Gastrocnemius medialis (tissue), 4 donors: ENCODE results near the gene TMEM132D. TPM values are rescaled to one million over a fixed set of nuclear protein-coding genes. Genes with fewer than 3 reads are reported as not detected.

ENCODE experiments used
- ATAC-seq, 2 donors: fragments of 150-250 bp; one replicate each; pipeline ENCODE4 v1.9.1; 2016
- DNase-seq, 2 donors: peaks; one replicate each; pipeline ENCODE4 v3.0.0-alpha.2; 2019
- H3K27ac ChIP-seq, 4 donors: fragments of 200-600 bp; sonication (generic); 1 replicate in 1 of 4; 2 replicates in 3 of 4; pipeline ENCODE4 v1.5.1; 2016 to 2018; ENCODE audit warnings: mild to moderate bottlenecking in 2 of 4, moderate library complexity in 1 of 4
- H3K27me3 ChIP-seq, 3 donors: fragments of 200-600 bp; sonication (generic) in 2 of 3; 1 replicate in 1 of 3; 2 replicates in 2 of 3; pipeline versions ENCODE4 v1.5.1 to v1.6.0; 2016 to 2019; ENCODE audit warnings: mild to moderate bottlenecking in 1 of 3, moderate library complexity in 1 of 3
- H3K36me3 ChIP-seq, 2 donors: fragments of 200-600 bp; sonication (generic) in 1 of 2; one replicate each; pipeline ENCODE4 v1.5.1; 2017 to 2018
- H3K4me1 ChIP-seq, 2 donors: fragments of 200-600 bp; sonication (generic) in 1 of 2; one replicate each; pipeline ENCODE4 v1.5.1; 2016 to 2017; ENCODE audit warnings: mild to moderate bottlenecking in 2 of 2
- H3K4me3 ChIP-seq, 4 donors: fragments of 200-600 bp; sonication (generic) in 3 of 4; 1 replicate in 1 of 4; 2 replicates in 3 of 4; pipeline ENCODE4 v1.5.1; 2016 to 2019; ENCODE audit warnings: mild to moderate bottlenecking in 2 of 4
- H3K9me3 ChIP-seq, 3 donors: fragments of 200-600 bp; sonication (generic) in 2 of 3; 1 replicate in 1 of 3; 2 replicates in 2 of 3; pipeline ENCODE4 v1.5.1; 2016 to 2019
- CTCF ChIP-seq, 5 experiments: fragments of 450-650 bp in 3 of 5; fragments of 200-600 bp in 2 of 5; sonication (generic) in 2 of 5; IDR thresholded peaks in 4 of 5; conservative IDR thresholded peaks in 1 of 5; 1 replicate in 4 of 5; 2 replicates in 1 of 5; pipeline ENCODE4 v1.5.1; 2016 to 2019; ENCODE audit warnings: antibody characterized with exemption in 5 of 5, mild to moderate bottlenecking in 3 of 5, moderate library complexity in 3 of 5
- POLR2A ChIP-seq, 2 donors: fragments of 450-650 bp; IDR thresholded peaks; one replicate each; pipeline ENCODE4 v1.6.1; 2017; ENCODE audit warnings: antibody characterized with exemption in 2 of 2, mild to moderate bottlenecking in 2 of 2, moderate library complexity in 2 of 2
- in situ Hi-C, 4 donors: fragments of 200-750 bp; cut with MboI; loops; one replicate each; pipeline versions ENCODE4 v1.15.0 to v1.8.0; 2017; ENCODE audit warnings: low sequenced_read_pairs in 4 of 4
- intact Hi-C: fragments of 100-400 bp; cut with DNase I; formaldehyde crosslinking; loops from one replicate; pipeline ENCODE4 v1.15.1; 2023; ENCODE audit warnings: low total_unique reads
- total RNA-seq, 4 donors: library from RNA; depleted of rRNA; stranded (reverse); fragments of >200 nt; gene quantifications; one replicate each; pipeline versions ENCODE4 v1.1.0 to v1.2.3, GENCODE V29; 2016

TMEM132D gene
- total RNA-seq, 4 donors from 2014 or later = not detected

- Histone ChIP-seq H3K4me1 (no peaks in the 10 kb centered on the region), H3K4me3 (no peak overlapping the region), H3K9me3 (no peaks in the 10 kb centered on the region), H3K36me3 (no peaks in the 10 kb centered on the region), H3K27ac (no peak overlapping the region), H3K27me3 (no peaks in the 10 kb centered on the region)
- TF ChIP-seq CTCF (IDR thresholded peaks at IDR 0.05 in 4 of 5, conservative IDR thresholded peaks at IDR 0.05 in 1 of 5) = no peak
- TF ChIP-seq POLR2A (IDR thresholded peaks at IDR 0.05) = no peak
- no peak for ATAC-seq
- in situ Hi-C loops (no loop called here), intact Hi-C loops (no loop called here)
- DNase-seq = no peak
Observed at GRCh38 chr12:129687731-129688130, 216.1 kb downstream of the TMEM132D start.

GRCh38 chr12:129681830-129682229 is 222.0 kb downstream of the TMEM132D start:
- Histone ChIP-seq H3K9me3 (no peaks in the 10 kb centered on the region), H3K27ac (no peak overlapping the region), H3K4me3 (no peak overlapping the region), H3K27me3 (no peaks in the 10 kb centered on the region), H3K36me3 (no peaks in the 10 kb centered on the region), H3K4me1 (no peaks in the 10 kb centered on the region)
- DNase-seq = no peak
- in situ Hi-C loops (no loop called here), intact Hi-C loops (no loop called here)
- TF ChIP-seq POLR2A (IDR thresholded peaks at IDR 0.05) (no peak), CTCF (IDR thresholded peaks at IDR 0.05 in 4 of 5, conservative IDR thresholded peaks at IDR 0.05 in 1 of 5) (no peak)
- ATAC-seq = no peak

GRCh38 chr12:129681151-129681550 is 222.7 kb downstream of the TMEM132D start:
- H3K27ac ChIP-seq = no peak overlapping the region
- in situ Hi-C loops (no loop called here), intact Hi-C loops (no loop called here)
- H3K27me3 ChIP-seq = no peaks in the 10 kb centered on the region
- no peaks in the 10 kb centered on the region for H3K36me3 ChIP-seq
- no peak overlapping the region for H3K4me3 ChIP-seq
- no peaks in the 10 kb centered on the region for H3K4me1 ChIP-seq
- ATAC-seq (no peak), DNase-seq (no peak)
- no peaks in the 10 kb centered on the region for H3K9me3 ChIP-seq
- no peak for TF ChIP-seq CTCF (IDR thresholded peaks at IDR 0.05 in 4 of 5, conservative IDR thresholded peaks at IDR 0.05 in 1 of 5)
- no peak for TF ChIP-seq POLR2A (IDR thresholded peaks at IDR 0.05)

GRCh38 chr12:129676411-129676810 is 227.4 kb downstream of the TMEM132D start:
- Histone ChIP-seq H3K9me3 (no peaks in the 10 kb centered on the region), H3K36me3 (no peaks in the 10 kb centered on the region), H3K4me3 (no peak overlapping the region), H3K4me1 (no peaks in the 10 kb centered on the region), H3K27me3 (no peaks in the 10 kb centered on the region), H3K27ac (no peak overlapping the region)
- no peak for TF ChIP-seq POLR2A (IDR thresholded peaks at IDR 0.05)
- TF ChIP-seq CTCF (IDR thresholded peaks at IDR 0.05 in 4 of 5, conservative IDR thresholded peaks at IDR 0.05 in 1 of 5) = no peak
- intact Hi-C loops = no loop called here
- in situ Hi-C loops = no loop called here
- ATAC-seq (no peak), DNase-seq (no peak)

- in situ Hi-C loops (no loop called here), intact Hi-C loops (no loop called here)
- DNase-seq = no peak
- no peak overlapping the region for H3K4me3 ChIP-seq
- H3K36me3 ChIP-seq = no peaks in the 10 kb centered on the region
- no peak for ATAC-seq
- no peaks in the 10 kb centered on the region for H3K27me3 ChIP-seq
- TF ChIP-seq CTCF (IDR thresholded peaks at IDR 0.05 in 4 of 5, conservative IDR thresholded peaks at IDR 0.05 in 1 of 5) (no peak), POLR2A (IDR thresholded peaks at IDR 0.05) (no peak)
- H3K27ac ChIP-seq = no peak overlapping the region
- H3K9me3 ChIP-seq = no peaks in the 10 kb centered on the region
- H3K4me1 ChIP-seq = no peaks in the 10 kb centered on the region
Observed at GRCh38 chr12:129675947-129676346, 227.9 kb downstream of the TMEM132D start.
